ENCODE measurements around the gene LRRC28.
A peak's percentile ranks its signal among the peaks of the same experiment; 100 is the strongest.

Gene LRRC28

GRCh38 chr15:99385005-99385669 lies 133.9 kb downstream of the LRRC28 start:
- TF ChIP-seq, protein P1, sequence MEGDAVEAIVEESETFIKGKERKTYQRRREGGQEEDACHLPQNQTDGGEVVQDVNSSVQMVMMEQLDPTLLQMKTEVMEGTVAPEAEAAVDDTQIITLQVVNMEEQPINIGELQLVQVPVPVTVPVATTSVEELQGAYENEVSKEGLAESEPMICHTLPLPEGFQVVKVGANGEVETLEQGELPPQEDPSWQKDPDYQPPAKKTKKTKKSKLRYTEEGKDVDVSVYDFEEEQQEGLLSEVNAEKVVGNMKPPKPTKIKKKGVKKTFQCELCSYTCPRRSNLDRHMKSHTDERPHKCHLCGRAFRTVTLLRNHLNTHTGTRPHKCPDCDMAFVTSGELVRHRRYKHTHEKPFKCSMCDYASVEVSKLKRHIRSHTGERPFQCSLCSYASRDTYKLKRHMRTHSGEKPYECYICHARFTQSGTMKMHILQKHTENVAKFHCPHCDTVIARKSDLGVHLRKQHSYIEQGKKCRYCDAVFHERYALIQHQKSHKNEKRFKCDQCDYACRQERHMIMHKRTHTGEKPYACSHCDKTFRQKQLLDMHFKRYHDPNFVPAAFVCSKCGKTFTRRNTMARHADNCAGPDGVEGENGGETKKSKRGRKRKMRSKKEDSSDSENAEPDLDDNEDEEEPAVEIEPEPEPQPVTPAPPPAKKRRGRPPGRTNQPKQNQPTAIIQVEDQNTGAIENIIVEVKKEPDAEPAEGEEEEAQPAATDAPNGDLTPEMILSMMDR (IDR thresholded peaks at IDR 0.05; ENCODE audit: low read depth, low read length, poor library complexity, severe bottlenecking), result peak; percentile 46
- TF ChIP-seq EZH2phosphoT487 (IDR thresholded peaks at IDR 0.05; ENCODE audit: borderline replicate concordance, low read length), result no peak

DNA sequence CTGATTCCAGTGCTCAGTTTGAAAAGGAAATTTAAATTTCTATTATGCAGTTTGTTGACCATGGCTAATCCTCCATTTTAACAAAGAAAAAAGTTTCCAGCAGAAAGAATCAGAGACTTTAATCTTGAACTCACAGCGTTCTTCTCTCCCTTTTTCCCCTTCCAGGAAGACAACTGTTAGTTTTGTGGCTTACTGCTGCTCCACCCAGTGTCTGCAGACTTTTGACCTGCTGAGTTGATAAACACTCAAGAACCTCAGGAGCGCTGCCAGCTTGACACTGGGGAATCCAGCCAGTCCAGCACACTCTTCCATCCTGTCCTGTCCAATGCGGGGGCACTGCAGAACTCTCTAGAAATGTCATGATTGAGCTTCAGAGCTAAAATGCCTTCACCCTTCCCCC lies 134.6 kb downstream of the LRRC28 start:
- H3K4me2 ChIP-seq (ENCODE audit: low read length), result no peak overlapping the region
- no peaks in the 10 kb centered on the region for H3K27me3 ChIP-seq (ENCODE audit: control insufficient read depth, low read length)
- no peaks in the 10 kb centered on the region for H3K4me1 ChIP-seq (ENCODE audit: control insufficient read depth, low read length)
- H3K79me2 ChIP-seq (ENCODE audit: control insufficient read depth, low read length), result no peaks in the 10 kb centered on the region
- no peaks in the 10 kb centered on the region for H3K9me2 ChIP-seq (replicated peaks; ENCODE audit: control insufficient read depth, low read length)
- H3K9me3 ChIP-seq (ENCODE audit: control insufficient read depth, insufficient read depth, low read length), result no peaks in the 10 kb centered on the region; the same call in 1 of the 2 replicates
- no peak overlapping the region for H3K27ac ChIP-seq (ENCODE audit: low read depth, low read length)
- H4K20me1 ChIP-seq (ENCODE audit: control insufficient read depth, insufficient read depth, low read depth, low read length), result no peaks in the 10 kb centered on the region
- no peaks in the 10 kb centered on the region for H3K36me3 ChIP-seq (ENCODE audit: control insufficient read depth, low read length)
- no peak overlapping the region for H3K4me3 ChIP-seq (ENCODE audit: low read length)
- no peaks in the 10 kb centered on the region for H3F3A ChIP-seq (ENCODE audit: control insufficient read depth, insufficient read depth)
- TF ChIP-seq EZH2phosphoT487 (IDR thresholded peaks at IDR 0.05; ENCODE audit: borderline replicate concordance, low read length), result no peak
- TF ChIP-seq, protein P1 (IDR thresholded peaks at IDR 0.05; ENCODE audit: low read depth, low read length, poor library complexity, severe bottlenecking), result no peak

More at GRCh38 chr15:99385005-99385669, 133.9 kb downstream of the LRRC28 start:
- H3K79me2 ChIP-seq (ENCODE audit: control insufficient read depth, low read length), result no peaks in the 10 kb centered on the region
- no peak overlapping the region for H3K4me2 ChIP-seq (ENCODE audit: low read length)
- H4K20me1 ChIP-seq (ENCODE audit: control insufficient read depth, insufficient read depth, low read depth, low read length), result no peaks in the 10 kb centered on the region
- H3K9me3 ChIP-seq (ENCODE audit: control insufficient read depth, insufficient read depth, low read length), result no peaks in the 10 kb centered on the region; the same call in 1 of the 2 replicates
- H3K4me1 ChIP-seq (ENCODE audit: control insufficient read depth, low read length), result no peaks in the 10 kb centered on the region
- H3K27me3 ChIP-seq (ENCODE audit: control insufficient read depth, low read length), result no peaks in the 10 kb centered on the region
- no peak overlapping the region for H3K27ac ChIP-seq (ENCODE audit: low read depth, low read length)
- no peak overlapping the region for H3K4me3 ChIP-seq (ENCODE audit: low read length)
- no peaks in the 10 kb centered on the region for H3F3A ChIP-seq (ENCODE audit: control insufficient read depth, insufficient read depth)
- no peaks in the 10 kb centered on the region for H3K36me3 ChIP-seq (ENCODE audit: control insufficient read depth, low read length)
- H3K9me2 ChIP-seq (replicated peaks; ENCODE audit: control insufficient read depth, low read length), result no peaks in the 10 kb centered on the region

DNA sequence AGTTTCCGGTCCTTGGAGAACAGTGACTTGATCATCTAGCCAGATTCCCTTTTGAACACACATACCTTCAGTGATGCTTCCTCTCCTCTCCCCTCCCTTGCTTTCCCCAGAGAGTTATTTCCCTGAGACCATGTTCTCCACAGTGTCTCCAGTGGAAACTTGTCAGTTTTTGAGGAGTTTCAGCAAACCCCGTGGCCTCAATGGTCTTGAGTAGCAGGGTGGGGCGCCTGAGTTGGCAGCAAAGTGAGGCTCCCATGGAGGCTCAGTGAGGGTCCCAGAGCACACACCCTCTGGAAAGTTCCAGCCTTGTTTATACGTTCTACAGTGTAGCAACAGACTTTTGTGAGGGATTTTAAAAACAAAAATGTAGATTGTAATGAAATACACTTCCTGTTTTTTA lies 135.1 kb downstream of the LRRC28 start:
- H3K36me3 ChIP-seq (ENCODE audit: control insufficient read depth, low read length), result no peaks in the 10 kb centered on the region
- no peaks in the 10 kb centered on the region for H3F3A ChIP-seq (ENCODE audit: control insufficient read depth, insufficient read depth)
- H4K20me1 ChIP-seq (ENCODE audit: control insufficient read depth, insufficient read depth, low read depth, low read length), result no peaks in the 10 kb centered on the region
- H3K4me3 ChIP-seq (ENCODE audit: low read length), result no peak overlapping the region
- no peak overlapping the region for H3K27ac ChIP-seq (ENCODE audit: low read depth, low read length)
- H3K27me3 ChIP-seq (ENCODE audit: control insufficient read depth, low read length), result no peaks in the 10 kb centered on the region
- TF ChIP-seq, protein P1 (IDR thresholded peaks at IDR 0.05; ENCODE audit: low read depth, low read length, poor library complexity, severe bottlenecking), result no peak
- TF ChIP-seq EZH2phosphoT487 (IDR thresholded peaks at IDR 0.05; ENCODE audit: borderline replicate concordance, low read length), result no peak
- H3K9me2 ChIP-seq (replicated peaks; ENCODE audit: control insufficient read depth, low read length), result no peaks in the 10 kb centered on the region
- no peaks in the 10 kb centered on the region for H3K79me2 ChIP-seq (ENCODE audit: control insufficient read depth, low read length)
- no peaks in the 10 kb centered on the region for H3K4me1 ChIP-seq (ENCODE audit: control insufficient read depth, low read length)
- H3K9me3 ChIP-seq (ENCODE audit: control insufficient read depth, insufficient read depth, low read length), result no peaks in the 10 kb centered on the region; the same call in 1 of the 2 replicates
- no peak overlapping the region for H3K4me2 ChIP-seq (ENCODE audit: low read length)

Measured in DOHH2 (cell line).